ENCODE data around the gene BACH1.
"Not testable (repeated sequence)": the region's sequence is repeated elsewhere in the genome, so short reads cannot be mapped to it uniquely, and the experiment has no call there.

BACH1 gene

GRCh38 chr21:29298348-29299045, at the start of gene BACH1:
BACH1 (plus strand) TSS chr21:29298922; CDS start chr21:29321281, 22,359 bp downstream.
- H3K27ac ChIP-seq, result peak within 1 kb of the TSS; percentile 89
- peak; percentile 80 for TF ChIP-seq CTCF (conservative IDR thresholded peaks at IDR 0.05)

- H3K27ac ChIP-seq, result not testable (repeated sequence)
Observed at GRCh38 chr21:29249289-29249688, 49.4 kb upstream of the BACH1 start.

- H3K27ac ChIP-seq, result no peak overlapping the region
- TF ChIP-seq CTCF (conservative IDR thresholded peaks at IDR 0.05), result no peak
Observed at GRCh38 chr21:29250636-29251035, 48.1 kb upstream of the BACH1 start.

GRCh38 chr21:29253861-29254260, 44.9 kb upstream of the BACH1 start:
- not testable (repeated sequence) for H3K27ac ChIP-seq

- no peak overlapping the region for H3K27ac ChIP-seq
- no peak for TF ChIP-seq CTCF (conservative IDR thresholded peaks at IDR 0.05)
Observed at GRCh38 chr21:29254550-29254949, 44.2 kb upstream of the BACH1 start.

- no peak for TF ChIP-seq CTCF (conservative IDR thresholded peaks at IDR 0.05)
- peak overlapping the region; percentile 52 for H3K27ac ChIP-seq
Observed at GRCh38 chr21:29256126-29256910, 42.4 kb upstream of the BACH1 start.

GRCh38 chr21:29257701-29258100, 41.0 kb upstream of the BACH1 start:
- H3K27ac ChIP-seq, result no peak overlapping the region
- TF ChIP-seq CTCF (conservative IDR thresholded peaks at IDR 0.05), result no peak

GRCh38 chr21:29258626-29259338, 39.9 kb upstream of the BACH1 start:
- H3K27ac ChIP-seq, result no peak overlapping the region
- TF ChIP-seq CTCF (conservative IDR thresholded peaks at IDR 0.05), result no peak

Data from VCaP (cell line).